Calu3 (cell line): ENCODE measurements around the gene IZUMO4. TPM values are rescaled to one million over a fixed set of nuclear protein-coding genes. Genes with fewer than 3 reads are reported as not detected.

Source experiments
- BruUV-seq: library from RNA; stranded (reverse); fragments of 400-500 nt; replicated peaks from 2 replicates; lab custom pipeline; 2021; lab: Mats Ljungman, UMichigan
- CTCF ChIA-PET: fragments of 300-600 bp; sonication (Branson Sonifier 250); formaldehyde crosslinking; loops from one replicate; lab custom pipeline; 2022; ENCODE audit warnings: antibody characterized with exemption; lab: Charles Lee
- DNase-seq: peaks from one replicate; pipeline ENCODE4 v3.0.0; 2022
- H3K27ac Mint-ChIP-seq: one replicate; pipeline ENCODE4 v1.8.0; 2022; ENCODE audit warnings: mixed read lengths; ENCODE audit not compliant: unreplicated experiment
- H3K27me3 Mint-ChIP-seq: one replicate; pipeline ENCODE4 v1.8.0; 2022; ENCODE audit warnings: mixed read lengths; ENCODE audit not compliant: unreplicated experiment
- H3K36me3 Mint-ChIP-seq: one replicate; pipeline ENCODE4 v1.8.0; 2022; ENCODE audit warnings: mild to moderate bottlenecking, moderate library complexity, mixed read lengths; ENCODE audit not compliant: insufficient read depth, unreplicated experiment
- H3K4me1 Mint-ChIP-seq: one replicate; pipeline ENCODE4 v1.8.0; 2022; ENCODE audit warnings: mild to moderate bottlenecking, low read depth, mixed read lengths; ENCODE audit not compliant: unreplicated experiment
- H3K4me3 Mint-ChIP-seq: one replicate; pipeline ENCODE4 v1.8.0; 2022; ENCODE audit warnings: mild to moderate bottlenecking, low read depth, moderate library complexity, mixed read lengths; ENCODE audit not compliant: unreplicated experiment
- H3K9me3 Mint-ChIP-seq: one replicate; pipeline ENCODE4 v1.8.0; 2022; ENCODE audit warnings: low read depth, mixed read lengths; ENCODE audit not compliant: unreplicated experiment
- CTCF ChIP-seq: fragments of 200-600 bp; IDR thresholded peaks from one replicate; pipeline ENCODE4 v1.8.0; 2022; ENCODE audit warnings: antibody characterized with exemption; ENCODE audit not compliant: unreplicated experiment
- intact Hi-C: fragments of 100-400 bp; cut with micrococcal nuclease; formaldehyde crosslinking; loops from one replicate; pipeline ENCODE4 v1.10.0; 2022; ENCODE audit not compliant: unreplicated experiment
- total RNA-seq: library from RNA; stranded (reverse); gene quantifications from 2 replicates; pipeline ENCODE4 v1.2.3, GENCODE V29; 2022

The IZUMO4 gene
- total RNA-seq, 1 experiment from 2014 or later, result 2.7 TPM

- intact Hi-C loops, result no loop called here
- no peak overlapping the region for H3K4me3 Mint-ChIP-seq
- no peaks in the 10 kb centered on the region for H3K27me3 Mint-ChIP-seq
- no peaks in the 10 kb centered on the region for H3K9me3 Mint-ChIP-seq
- no peak for TF ChIP-seq CTCF
- no peak for DNase-seq
- no peak overlapping the region for H3K27ac Mint-ChIP-seq
- no peaks in the 10 kb centered on the region for H3K4me1 Mint-ChIP-seq
- BruUV-seq, result no TSS peak
- CTCF ChIA-PET, result no interaction called here
- H3K36me3 Mint-ChIP-seq, result peaks cover 34% of the 10 kb centered on the region
Measured at GRCh38 chr19:2063824-2064223, 32.9 kb upstream of the IZUMO4 start.

GRCh38 chr19:2064395-2064787 lies 32.3 kb upstream of the IZUMO4 start:
- TF ChIP-seq CTCF, result no peak
- no peaks in the 10 kb centered on the region for H3K4me1 Mint-ChIP-seq
- no peak overlapping the region for H3K27ac Mint-ChIP-seq
- H3K4me3 Mint-ChIP-seq, result no peak overlapping the region
- no peaks in the 10 kb centered on the region for H3K27me3 Mint-ChIP-seq
- H3K36me3 Mint-ChIP-seq, result peaks cover 29% of the 10 kb centered on the region
- intact Hi-C loops, result no loop called here
- no peak for DNase-seq
- CTCF ChIA-PET, result no interaction called here
- BruUV-seq, result no TSS peak
- H3K9me3 Mint-ChIP-seq, result no peaks in the 10 kb centered on the region

- no TSS peak for BruUV-seq
- H3K4me1 Mint-ChIP-seq, result no peaks in the 10 kb centered on the region
- CTCF ChIA-PET, result no interaction called here
- intact Hi-C loops, result no loop called here
- H3K27me3 Mint-ChIP-seq, result no peaks in the 10 kb centered on the region
- peaks cover 29% of the 10 kb centered on the region for H3K36me3 Mint-ChIP-seq
- no peak for DNase-seq
- H3K27ac Mint-ChIP-seq, result no peak overlapping the region
- no peaks in the 10 kb centered on the region for H3K9me3 Mint-ChIP-seq
- no peak for TF ChIP-seq CTCF
- no peak overlapping the region for H3K4me3 Mint-ChIP-seq
Measured at GRCh38 chr19:2064788-2065524, 31.8 kb upstream of the IZUMO4 start.

GRCh38 chr19:2070436-2070827 lies 26.3 kb upstream of the IZUMO4 start:
- H3K4me1 Mint-ChIP-seq, result no peaks in the 10 kb centered on the region
- H3K4me3 Mint-ChIP-seq, result no peak overlapping the region
- TF ChIP-seq CTCF, result no peak
- no peaks in the 10 kb centered on the region for H3K9me3 Mint-ChIP-seq
- no peak for DNase-seq
- H3K27ac Mint-ChIP-seq, result no peak overlapping the region
- intact Hi-C loops, result no loop called here
- peaks cover 17% of the 10 kb centered on the region for H3K36me3 Mint-ChIP-seq
- no peaks in the 10 kb centered on the region for H3K27me3 Mint-ChIP-seq
- CTCF ChIA-PET, result interaction anchor here (1.1 kb wide), 1 partner anchor 31 kb away, joined by 3 read pairs; no protein-coding TSS in a partner anchor
- no TSS peak for BruUV-seq
